Tibial artery (tissue), 4 donors: ENCODE data around the gene TMEFF1.
A peak's percentile ranks its signal among the peaks of the same experiment; 100 is the strongest.

Source experiments
- DNase-seq, 2 donors: peaks; one replicate each; pipeline ENCODE4 v3.0.0-alpha.2; 2019
- H3K27ac ChIP-seq, 2 donors: fragments of 200-600 bp; sonication (generic) in 1 of 2; 1 replicate in 1 of 2; 2 replicates in 1 of 2; pipeline ENCODE4 v1.5.1; 2018 to 2019; ENCODE audit warnings: mild to moderate bottlenecking in 1 of 2
- H3K27me3 ChIP-seq, 2 donors: fragments of 200-600 bp; sonication (generic) in 1 of 2; one replicate each; pipeline versions ENCODE4 v1.5.1 to v1.6.0; 2016 to 2019
- H3K36me3 ChIP-seq, 3 donors: fragments of 200-600 bp; sonication (generic) in 2 of 3; one replicate each; pipeline ENCODE4 v1.5.1; 2016 to 2019; ENCODE audit warnings: mild to moderate bottlenecking in 2 of 3
- H3K4me1 ChIP-seq, 4 donors: fragments of 200-600 bp; sonication (generic) in 2 of 4; 1 replicate in 3 of 4; 2 replicates in 1 of 4; pipeline ENCODE4 v1.5.1; 2016 to 2019
- H3K4me3 ChIP-seq, 2 donors: fragments of 200-600 bp; sonication (generic) in 1 of 2; 1 replicate in 1 of 2; 2 replicates in 1 of 2; pipeline ENCODE4 v1.5.1; 2018 to 2019; ENCODE audit warnings: mild to moderate bottlenecking in 2 of 2
- H3K9me3 ChIP-seq, 3 donors: fragments of 200-600 bp; sonication (generic) in 1 of 3; one replicate each; pipeline ENCODE4 v1.5.1; 2016 to 2019
- intact Hi-C: fragments of 100-400 bp; cut with DNase I; formaldehyde crosslinking; loops from one replicate; pipeline ENCODE4 v1.15.0; 2023; ENCODE audit warnings: low total_unique reads
- TF ChIP-seq, protein P1 (sequence below), 2 experiments: fragments of 200-600 bp in 1 of 2; fragments of 450-650 bp in 1 of 2; IDR thresholded peaks; one replicate each; pipeline ENCODE4 v1.5.1; 2017 to 2019; ENCODE audit warnings: antibody characterized with exemption in 2 of 2, mild to moderate bottlenecking in 1 of 2, moderate library complexity in 1 of 2

The TMEFF1 gene

DNA sequence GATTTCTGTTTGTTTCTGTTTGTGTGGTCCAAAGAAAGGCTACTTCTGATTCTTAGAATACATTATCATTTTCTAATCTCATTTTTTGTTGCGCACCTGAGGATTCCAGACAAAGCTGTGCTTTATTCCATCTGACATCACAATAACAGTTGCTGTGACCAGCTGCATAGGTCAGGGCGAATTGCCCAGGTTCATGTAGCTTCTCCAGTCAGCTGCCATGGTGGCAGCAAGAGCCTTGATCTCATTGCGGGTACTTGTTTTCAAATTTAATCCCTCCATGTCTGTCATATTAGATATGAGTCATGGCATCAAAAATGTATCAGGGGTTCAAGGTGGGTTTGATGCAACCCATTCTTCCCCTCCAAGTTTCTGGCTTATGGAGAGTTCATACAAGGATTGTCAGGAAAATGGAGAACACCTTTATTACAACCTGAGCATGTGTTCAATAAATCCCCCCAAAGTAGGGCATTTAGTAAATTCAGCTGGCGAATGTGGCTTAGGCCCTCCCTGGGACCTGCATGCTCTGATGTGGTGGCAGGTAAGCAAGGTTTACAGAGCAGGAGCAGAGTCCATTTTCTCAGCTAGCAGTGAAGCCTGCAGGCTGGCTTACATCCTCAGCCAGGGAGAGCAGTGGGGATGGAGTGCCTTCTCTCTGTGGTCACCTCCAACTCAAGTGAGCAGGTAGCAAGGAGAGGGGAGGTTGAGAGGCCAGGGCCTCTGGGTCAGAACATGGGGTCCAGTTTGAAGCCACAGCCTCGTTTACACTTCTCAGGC is 118.9 kb downstream of the TMEFF1 start:
- no peaks in the 10 kb centered on the region for H3K36me3 ChIP-seq
- no peak overlapping the region for H3K4me3 ChIP-seq
- DNase-seq, result no peak
- no peak overlapping the region for H3K27ac ChIP-seq
- no peaks in the 10 kb centered on the region for H3K4me1 ChIP-seq
- intact Hi-C loops, result no loop called here
- TF ChIP-seq, protein P1, sequence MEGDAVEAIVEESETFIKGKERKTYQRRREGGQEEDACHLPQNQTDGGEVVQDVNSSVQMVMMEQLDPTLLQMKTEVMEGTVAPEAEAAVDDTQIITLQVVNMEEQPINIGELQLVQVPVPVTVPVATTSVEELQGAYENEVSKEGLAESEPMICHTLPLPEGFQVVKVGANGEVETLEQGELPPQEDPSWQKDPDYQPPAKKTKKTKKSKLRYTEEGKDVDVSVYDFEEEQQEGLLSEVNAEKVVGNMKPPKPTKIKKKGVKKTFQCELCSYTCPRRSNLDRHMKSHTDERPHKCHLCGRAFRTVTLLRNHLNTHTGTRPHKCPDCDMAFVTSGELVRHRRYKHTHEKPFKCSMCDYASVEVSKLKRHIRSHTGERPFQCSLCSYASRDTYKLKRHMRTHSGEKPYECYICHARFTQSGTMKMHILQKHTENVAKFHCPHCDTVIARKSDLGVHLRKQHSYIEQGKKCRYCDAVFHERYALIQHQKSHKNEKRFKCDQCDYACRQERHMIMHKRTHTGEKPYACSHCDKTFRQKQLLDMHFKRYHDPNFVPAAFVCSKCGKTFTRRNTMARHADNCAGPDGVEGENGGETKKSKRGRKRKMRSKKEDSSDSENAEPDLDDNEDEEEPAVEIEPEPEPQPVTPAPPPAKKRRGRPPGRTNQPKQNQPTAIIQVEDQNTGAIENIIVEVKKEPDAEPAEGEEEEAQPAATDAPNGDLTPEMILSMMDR (IDR thresholded peaks at IDR 0.05), result no peak
- H3K27me3 ChIP-seq, result no peaks in the 10 kb centered on the region
- H3K9me3 ChIP-seq, result no peaks in the 10 kb centered on the region

DNA sequence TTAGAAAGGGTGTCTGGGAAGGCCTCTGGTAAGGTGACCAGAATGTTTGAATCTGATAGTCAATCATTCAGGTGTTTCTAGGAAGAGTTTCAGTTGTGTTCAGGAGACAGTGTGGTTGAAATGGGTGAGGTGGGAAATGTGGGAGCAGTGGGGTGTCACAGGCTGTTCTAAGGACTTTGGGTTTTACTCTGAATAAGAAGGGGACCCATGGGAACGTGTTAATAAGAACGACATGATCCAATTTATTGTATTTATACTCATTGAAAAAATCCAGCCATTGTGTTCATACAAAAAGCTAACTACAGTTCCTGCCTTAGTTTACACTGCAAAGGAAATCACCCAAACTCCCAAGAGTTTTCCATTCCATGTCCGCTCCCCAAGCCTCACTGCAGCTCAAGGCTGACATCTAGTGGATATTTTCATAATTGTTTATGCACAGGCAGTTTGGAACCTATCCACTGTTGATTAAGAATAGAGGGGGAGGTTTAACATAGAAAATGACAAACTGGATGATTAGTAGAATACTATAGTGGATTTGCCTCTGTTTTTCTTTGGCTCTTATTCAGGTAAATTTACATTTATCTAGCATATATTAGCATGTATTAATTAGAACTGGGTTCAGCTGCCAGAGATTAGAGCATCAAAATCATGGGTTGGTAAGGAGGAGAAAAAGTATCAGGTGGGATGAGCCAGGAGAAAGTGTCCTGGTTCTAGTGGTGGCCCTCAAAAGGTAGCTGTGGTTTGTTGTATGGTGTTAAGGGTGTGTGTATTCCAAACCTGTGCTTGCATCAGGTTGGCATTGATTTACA is 122.6 kb downstream of the TMEFF1 start:
- peaks cover 0 to 14% (median 7%) of the 10 kb centered on the region in 4 donors for H3K4me1 ChIP-seq
- DNase-seq, result no peak
- TF ChIP-seq, protein P1 (IDR thresholded peaks at IDR 0.05), result peak; percentile 75 to 85
- no peak overlapping the region for H3K4me3 ChIP-seq
- no peak overlapping the region for H3K27ac ChIP-seq
- no peaks in the 10 kb centered on the region for H3K9me3 ChIP-seq
- no peaks in the 10 kb centered on the region for H3K36me3 ChIP-seq
- no peaks in the 10 kb centered on the region for H3K27me3 ChIP-seq
- intact Hi-C loops, result no loop called here

DNA sequence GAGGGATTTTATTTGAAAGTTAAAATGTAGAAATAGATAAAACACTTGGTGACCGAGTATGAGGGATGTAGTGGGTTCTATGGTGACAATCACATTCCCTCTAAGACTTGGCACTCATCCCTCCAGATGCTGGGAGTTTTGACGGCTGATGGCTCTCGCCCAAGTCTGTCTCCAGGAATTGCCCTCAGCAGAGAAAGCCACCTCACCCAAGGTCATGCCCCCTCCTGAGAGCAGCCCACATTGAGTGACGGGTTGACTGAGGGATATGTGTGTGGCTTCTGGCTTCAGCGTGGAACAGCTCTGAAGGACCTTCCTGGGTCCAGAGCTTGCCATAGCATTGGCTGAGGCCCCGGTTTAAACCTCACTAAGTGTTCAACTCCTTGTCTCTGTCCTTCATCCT is 124.3 kb downstream of the TMEFF1 start:
- DNase-seq, result no peak
- intact Hi-C loops, result no loop called here
- Histone ChIP-seq H3K4me3 (no peak overlapping the region), H3K27ac (no peak overlapping the region), H3K36me3 (no peaks in the 10 kb centered on the region), H3K4me1 (peaks cover 0 to 14% (median 7%) of the 10 kb centered on the region in 4 donors), H3K27me3 (no peaks in the 10 kb centered on the region), H3K9me3 (no peaks in the 10 kb centered on the region)
- TF ChIP-seq, protein P1 (IDR thresholded peaks at IDR 0.05), result no peak

DNA sequence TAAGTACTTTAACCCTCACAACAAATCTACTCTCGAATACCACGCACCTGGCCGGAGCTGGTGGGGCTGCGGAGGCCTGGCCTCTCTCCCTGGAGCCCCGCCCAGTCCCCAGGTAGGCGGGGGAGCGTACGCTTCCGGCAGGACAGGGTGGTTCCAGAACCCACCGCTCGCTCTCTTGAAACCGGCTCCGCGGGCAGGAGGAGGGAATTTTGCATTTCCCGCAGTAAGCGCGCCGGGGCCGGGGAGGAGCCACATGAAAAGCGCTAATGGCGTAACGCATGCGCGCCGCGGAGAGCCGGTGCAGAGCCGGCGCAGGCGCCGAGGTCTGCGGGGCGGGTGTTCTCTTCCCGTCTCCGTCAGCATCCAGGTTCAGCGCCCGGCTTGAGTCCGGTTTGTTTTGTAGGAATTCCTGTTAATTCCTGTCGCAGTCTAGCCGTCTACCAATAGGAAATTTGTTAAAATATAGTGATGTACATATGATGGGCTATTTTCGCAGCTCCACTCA is 125.7 kb downstream of the TMEFF1 start:
- no peaks in the 10 kb centered on the region for H3K36me3 ChIP-seq
- H3K9me3 ChIP-seq, result no peaks in the 10 kb centered on the region
- H3K27me3 ChIP-seq, result no peaks in the 10 kb centered on the region
- H3K4me3 ChIP-seq, result peak overlapping the region; percentile 47 to 57
- H3K27ac ChIP-seq, result no peak overlapping the region
- H3K4me1 ChIP-seq, result peaks cover 0 to 14% (median 7%) of the 10 kb centered on the region in 4 donors
- DNase-seq, result peak; percentile 61 to 79
- intact Hi-C loops, result no loop called here
- TF ChIP-seq, protein P1 (IDR thresholded peaks at IDR 0.05), result no peak

DNA sequence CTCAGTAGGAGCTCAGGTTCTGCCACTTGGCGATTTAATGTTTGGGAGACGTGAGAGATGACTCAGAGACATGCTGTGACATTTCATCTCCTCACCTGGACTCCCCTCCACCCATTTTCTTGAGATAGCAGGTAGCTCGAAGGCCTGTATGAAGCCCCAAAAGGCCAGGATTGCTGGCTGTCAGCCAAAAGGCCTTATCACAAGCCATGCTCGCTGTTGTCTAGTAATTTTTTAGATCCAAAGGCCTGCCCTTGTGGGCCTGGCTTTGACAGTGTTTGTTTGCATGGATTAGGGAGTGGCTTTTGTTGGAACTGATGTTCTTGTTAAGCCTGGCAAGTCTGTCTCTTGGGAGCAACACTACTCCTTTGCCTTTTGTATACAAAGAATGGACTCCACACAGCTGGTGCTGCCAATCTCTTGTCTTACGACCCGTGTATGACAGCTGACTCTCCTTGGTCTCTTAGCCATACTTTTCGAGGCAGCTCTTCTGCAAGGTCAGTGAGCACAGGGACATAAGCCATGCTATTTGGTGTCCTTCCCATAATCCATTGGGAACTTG is 127.7 kb downstream of the TMEFF1 start:
- Histone ChIP-seq H3K9me3 (no peaks in the 10 kb centered on the region), H3K36me3 (no peaks in the 10 kb centered on the region), H3K27me3 (no peaks in the 10 kb centered on the region), H3K4me3 (no peak overlapping the region), H3K4me1 (peaks cover 0 to 14% (median 7%) of the 10 kb centered on the region in 4 donors), H3K27ac (no peak overlapping the region)
- no peak for DNase-seq
- TF ChIP-seq, protein P1 (IDR thresholded peaks at IDR 0.05), result no peak
- intact Hi-C loops, result no loop called here
